HEK293 (cell line): ENCODE results near the gene SLC38A3.

Experiments used
- CTCF ChIA-PET: fragments of 350-600 bp; formaldehyde crosslinking; extraction: SDS; loops from one replicate; lab custom pipeline; 2021; ENCODE audit warnings: antibody characterized with exemption; lab: Yijun Ruan, JAX
- POLR2A ChIA-PET: fragments of 300-600 bp; formaldehyde crosslinking; extraction: SDS; loops from one replicate; lab custom pipeline; 2020; ENCODE audit warnings: antibody characterized with exemption, inconsistent platforms; lab: Yijun Ruan, JAX
- H3K27ac ChIP-seq: fragments of 200-500 bp; sonication (Bioruptor generic); 2 replicates; pipeline ENCODE4 v1.5.1; 2014; ENCODE audit warnings: low read depth, low read length, control low read depth, inconsistent platforms; ENCODE audit errors: extremely low read depth
- H3K36me3 ChIP-seq, 2 experiments: fragments of 200-500 bp in 1 of 2; sonication (Bioruptor generic) in 1 of 2; 1 replicate in 1 of 2; 2 replicates in 1 of 2; pipeline ENCODE4 v1.5.1; 2014 to 2017; ENCODE audit warnings: inconsistent platforms in 2 of 2, low read length in 2 of 2; ENCODE audit not compliant: control insufficient read depth in 2 of 2, insufficient read depth in 1 of 2
- H3K4me1 ChIP-seq: fragments of 200-500 bp; sonication (Bioruptor generic); 2 replicates; pipeline ENCODE4 v1.5.1; 2014; ENCODE audit warnings: mild to moderate bottlenecking, low read length, inconsistent platforms; ENCODE audit not compliant: control insufficient read depth, insufficient read depth
- H3K4me3 ChIP-seq: 2 replicates; pipeline ENCODE4 v1.5.1; 2011; ENCODE audit warnings: low read depth, mild to moderate bottlenecking, control low read depth, low read length, moderate library complexity
- H3K9me3 ChIP-seq: fragments of 200-500 bp; sonication (Bioruptor generic); 2 replicates; pipeline ENCODE4 v1.5.1; 2014; ENCODE audit warnings: low read depth, low read length, inconsistent platforms; ENCODE audit not compliant: control insufficient read depth, insufficient read depth
- AEBP2 ChIP-seq: fragments of 450-650 bp; formaldehyde crosslinking; IDR thresholded peaks from 2 replicates; pipeline ENCODE4 v1.5.1; 2016; ENCODE audit warnings: missing biosample characterization, missing genetic modification characterization, borderline replicate concordance
- GLIS1 ChIP-seq: fragments of 450-650 bp; formaldehyde crosslinking; IDR thresholded peaks from 2 replicates; pipeline ENCODE4 v1.5.1; 2016; ENCODE audit warnings: missing biosample characterization, missing genetic modification characterization
- GLIS2 ChIP-seq: fragments of 450-650 bp; formaldehyde crosslinking; IDR thresholded peaks from 2 replicates; pipeline ENCODE4 v1.5.1; 2016; ENCODE audit warnings: missing biosample characterization, missing genetic modification characterization
- IKZF3 ChIP-seq: fragments of 450-650 bp; IDR thresholded peaks from 2 replicates; pipeline ENCODE4 v1.5.0; 2018; ENCODE audit warnings: missing biosample characterization, mild to moderate bottlenecking, missing genetic modification characterization, moderate library complexity
- KLF7 ChIP-seq: fragments of 450-650 bp; formaldehyde crosslinking; IDR thresholded peaks from 2 replicates; pipeline ENCODE4 v1.5.1; 2016; ENCODE audit warnings: missing biosample characterization, missing genetic modification characterization, borderline replicate concordance
- OSR2 ChIP-seq: fragments of 450-650 bp; formaldehyde crosslinking; IDR thresholded peaks from 2 replicates; pipeline ENCODE4 v1.5.1; 2016; ENCODE audit warnings: missing biosample characterization, missing genetic modification characterization
- ZBTB48 ChIP-seq: fragments of 450-650 bp; formaldehyde crosslinking; IDR thresholded peaks from 2 replicates; pipeline ENCODE4 v1.5.1; 2016; ENCODE audit warnings: missing biosample characterization, missing genetic modification characterization
- ZFP41 ChIP-seq: fragments of 450-650 bp; formaldehyde crosslinking; IDR thresholded peaks from 2 replicates; pipeline ENCODE4 v1.5.1; 2016; ENCODE audit warnings: missing biosample characterization, missing genetic modification characterization, borderline replicate concordance
- ZIC2 ChIP-seq: fragments of 450-650 bp; formaldehyde crosslinking; IDR thresholded peaks from 2 replicates; pipeline ENCODE4 v1.5.1; 2016; ENCODE audit warnings: missing biosample characterization, missing genetic modification characterization
- ZNF133 ChIP-seq: fragments of 450-650 bp; formaldehyde crosslinking; IDR thresholded peaks from 2 replicates; pipeline ENCODE4 v1.5.1; 2016; ENCODE audit warnings: missing biosample characterization, missing genetic modification characterization
- ZNF202 ChIP-seq: fragments of 450-650 bp; formaldehyde crosslinking; IDR thresholded peaks from 2 replicates; pipeline ENCODE4 v1.5.1; 2016; ENCODE audit warnings: missing biosample characterization, missing genetic modification characterization, borderline replicate concordance
- ZNF23 ChIP-seq: fragments of 450-650 bp; formaldehyde crosslinking; IDR thresholded peaks from 2 replicates; pipeline ENCODE4 v1.5.1; 2016; ENCODE audit warnings: missing biosample characterization, missing genetic modification characterization, borderline replicate concordance
- ZNF423 ChIP-seq: fragments of 450-650 bp; formaldehyde crosslinking; IDR thresholded peaks from 2 replicates; pipeline ENCODE4 v1.5.1; 2016; ENCODE audit warnings: missing biosample characterization, missing genetic modification characterization
- ZNF529 ChIP-seq: fragments of 450-650 bp; formaldehyde crosslinking; IDR thresholded peaks from 2 replicates; pipeline ENCODE4 v1.5.1; 2017; ENCODE audit warnings: missing genetic modification characterization, missing biosample characterization; ENCODE audit not compliant: insufficient replicate concordance
- ZNF530 ChIP-seq: fragments of 450-650 bp; formaldehyde crosslinking; IDR thresholded peaks from 2 replicates; pipeline ENCODE4 v1.5.1; 2016; ENCODE audit warnings: low read depth, missing biosample characterization, missing genetic modification characterization
- ZNF658 ChIP-seq: fragments of 450-650 bp; formaldehyde crosslinking; IDR thresholded peaks from 2 replicates; pipeline ENCODE4; 2016; ENCODE audit warnings: missing biosample characterization, missing genetic modification characterization
- ZNF660 ChIP-seq: fragments of 450-650 bp; IDR thresholded peaks from 2 replicates; pipeline ENCODE4 v1.5.1; 2018; ENCODE audit warnings: missing biosample characterization, mild to moderate bottlenecking, missing genetic modification characterization
- TF ChIP-seq, protein P1 (sequence below): fragments of 450-650 bp; formaldehyde crosslinking; IDR thresholded peaks from 2 replicates; pipeline ENCODE4 v1.5.1; 2016; ENCODE audit warnings: missing biosample characterization, missing genetic modification characterization
- TF ChIP-seq, protein P2 (sequence below): fragments of 450-650 bp; formaldehyde crosslinking; IDR thresholded peaks from 2 replicates; pipeline ENCODE4 v1.5.1; 2017; ENCODE audit warnings: missing biosample characterization, missing genetic modification characterization

Gene SLC38A3

GRCh38 chr3:50260942-50261441 is 55.9 kb downstream of the SLC38A3 start:
- ChIA-PET POLR2A (interaction anchor here (1.5 kb wide), 1 partner anchor 67 kb away, joined by 5 read pairs; the partner anchor contains the start of gene TUSC2), CTCF (interaction anchor here (0.6 to 3.9 kb wide), 7 partner anchors 10 to 66 kb away, joined by 3 to 49 read pairs (median 6); no protein-coding TSS in a partner anchor)
- H3K9me3 ChIP-seq: no peaks in the 10 kb centered on the region
- H3K36me3 ChIP-seq: peaks cover 5 to 24% of the 10 kb centered on the region in 2 experiments
- H3K4me3 ChIP-seq: no peak overlapping the region
- peaks cover 3% of the 10 kb centered on the region; the same call in 1 of the 2 replicates for H3K4me1 ChIP-seq
- peak overlapping the region; percentile 86; the same call in 1 of the 2 replicates for H3K27ac ChIP-seq
- TF ChIP-seq GLIS1 (peak; percentile 71; the same call in 1 of the 2 replicates), ZNF133 (tag by site-specific recombination) (no peak), ZNF658 (tag by site-specific recombination) (no peak), ZNF23 (no peak), ZIC2 (tag by site-specific recombination) (peak; percentile 90), ZNF423 (tag by site-specific recombination) (no peak), GLIS2 (tag by site-specific recombination) (peak; percentile 27; the same call in 1 of the 2 replicates), OSR2 (tag by site-specific recombination) (0 out of 2 replicates have a peak, but pooled peaks have one; percentile 42), ZNF202 (tag by site-specific recombination) (no peak)
- TF ChIP-seq, all 188 proteins: peak for 4

DNA sequence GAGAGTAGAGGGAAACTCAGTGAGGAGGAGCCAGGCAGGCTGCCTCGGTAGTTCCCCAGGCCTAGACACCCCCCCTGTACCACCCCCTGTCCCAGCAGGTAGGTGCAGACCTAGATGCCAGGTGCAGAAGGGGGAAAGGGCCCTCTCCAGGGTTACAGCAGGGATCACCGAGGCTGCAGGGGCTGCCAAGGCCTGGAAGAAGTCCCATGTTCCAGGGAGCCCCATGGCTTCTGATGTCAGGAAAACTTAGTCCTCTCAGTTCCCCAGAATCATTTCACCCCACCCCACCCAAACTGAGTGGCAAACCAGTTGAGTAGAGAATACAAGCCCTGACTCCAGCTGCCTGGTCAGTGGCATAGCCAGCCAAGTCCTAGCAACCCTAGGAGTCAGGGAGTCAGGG is 56.4 kb downstream of the SLC38A3 start:
- ChIA-PET POLR2A (no interaction called here), CTCF (interaction anchor here (0.6 to 3.9 kb wide), 7 partner anchors 9 to 67 kb away, joined by 3 to 49 read pairs (median 5); no protein-coding TSS in a partner anchor)
- H3K4me3 ChIP-seq: no peak overlapping the region
- TF ChIP-seq ZNF529 (tag by site-specific recombination) (no peak), ZNF660 (tag by site-specific recombination) (no peak), ZNF530 (tag by site-specific recombination) (no peak), IKZF3 (tag by site-specific recombination) (no peak), AEBP2 (no peak), ZFP41 (no peak), KLF7 (tag by site-specific recombination) (no peak), ZBTB48 (tag by site-specific recombination) (no peak), ZIC2 (tag by site-specific recombination) (no peak)
- TF ChIP-seq, protein P1, sequence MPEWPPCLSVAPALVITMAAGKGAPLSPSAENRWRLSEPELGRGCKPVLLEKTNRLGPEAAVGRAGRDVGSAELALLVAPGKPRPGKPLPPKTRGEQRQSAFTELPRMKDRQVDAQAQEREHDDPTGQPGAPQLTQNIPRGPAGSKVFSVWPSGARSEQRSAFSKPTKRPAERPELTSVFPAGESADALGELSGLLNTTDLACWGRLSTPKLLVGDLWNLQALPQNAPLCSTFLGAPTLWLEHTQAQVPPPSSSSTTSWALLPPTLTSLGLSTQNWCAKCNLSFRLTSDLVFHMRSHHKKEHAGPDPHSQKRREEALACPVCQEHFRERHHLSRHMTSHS (tag by site-specific recombination): no peak
- TF ChIP-seq, protein P2, sequence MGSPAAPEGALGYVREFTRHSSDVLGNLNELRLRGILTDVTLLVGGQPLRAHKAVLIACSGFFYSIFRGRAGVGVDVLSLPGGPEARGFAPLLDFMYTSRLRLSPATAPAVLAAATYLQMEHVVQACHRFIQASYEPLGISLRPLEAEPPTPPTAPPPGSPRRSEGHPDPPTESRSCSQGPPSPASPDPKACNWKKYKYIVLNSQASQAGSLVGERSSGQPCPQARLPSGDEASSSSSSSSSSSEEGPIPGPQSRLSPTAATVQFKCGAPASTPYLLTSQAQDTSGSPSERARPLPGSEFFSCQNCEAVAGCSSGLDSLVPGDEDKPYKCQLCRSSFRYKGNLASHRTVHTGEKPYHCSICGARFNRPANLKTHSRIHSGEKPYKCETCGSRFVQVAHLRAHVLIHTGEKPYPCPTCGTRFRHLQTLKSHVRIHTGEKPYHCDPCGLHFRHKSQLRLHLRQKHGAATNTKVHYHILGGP (tag by site-specific recombination): no peak
- H3K27ac ChIP-seq: no peak overlapping the region
- H3K36me3 ChIP-seq: peaks cover 5 to 19% of the 10 kb centered on the region in 2 experiments
- peaks cover 3% of the 10 kb centered on the region; the same call in 1 of the 2 replicates for H3K4me1 ChIP-seq
- H3K9me3 ChIP-seq: no peaks in the 10 kb centered on the region
